Jurkat, Clone E6-1 (cell line): Measurements from ENCODE around the gene LECT2. TPM values are rescaled to one million over a fixed set of nuclear protein-coding genes. Genes with fewer than 3 reads are reported as not detected.

Experiments
- DNase-seq: peaks from one replicate; pipeline ENCODE4 v3.0.0-alpha.2; 2011; ENCODE audit warnings: low read depth, low spot score
- H3K4me3 ChIP-seq: 2 replicates; pipeline ENCODE4 v1.5.1; 2011; ENCODE audit warnings: mild to moderate bottlenecking, low read length, control low read depth, moderate library complexity
- polyA plus RNA-seq: library from polyadenylated mRNA; unstranded; fragments of >200 nt; gene quantifications from one replicate; pipeline ENCODE4 v1.2.1, GENCODE V29; 2012; ENCODE audit warnings: missing spikeins; ENCODE audit not compliant: insufficient read length, insufficient read depth

The LECT2 gene
- not detected for polyA plus RNA-seq

GRCh38 chr5:135954899-135955298 is at the start of gene LECT2:
LECT2 (minus strand) TSS chr5:135954983; CDS start chr5:135954833, 150 bp downstream.
- no peak within 1 kb of the TSS for H3K4me3 ChIP-seq
- no peak for DNase-seq

GRCh38 chr5:136004436-136004835 is 49.7 kb upstream of the LECT2 start:
- DNase-seq: no peak
- no peak overlapping the region for H3K4me3 ChIP-seq

- no peak for DNase-seq
- H3K4me3 ChIP-seq: no peak overlapping the region
Observed at GRCh38 chr5:136001466-136001981, 46.7 kb upstream of the LECT2 start.

- no peak for DNase-seq
- no peak overlapping the region for H3K4me3 ChIP-seq
Observed at GRCh38 chr5:136000932-136001331, 46.1 kb upstream of the LECT2 start.

GRCh38 chr5:136000147-136000546 is 45.4 kb upstream of the LECT2 start:
- no peak for DNase-seq
- no peak overlapping the region for H3K4me3 ChIP-seq

GRCh38 chr5:135999406-136000139 is 44.8 kb upstream of the LECT2 start:
- DNase-seq: no peak
- no peak overlapping the region for H3K4me3 ChIP-seq

- DNase-seq: no peak
- H3K4me3 ChIP-seq: no peak overlapping the region
Observed at GRCh38 chr5:135998889-135999288, 44.1 kb upstream of the LECT2 start.

GRCh38 chr5:135997673-135998335 is 43.0 kb upstream of the LECT2 start:
- H3K4me3 ChIP-seq: no peak overlapping the region
- DNase-seq: no peak

- no peak for DNase-seq
- no peak overlapping the region for H3K4me3 ChIP-seq
Observed at GRCh38 chr5:135996611-135997010, 41.8 kb upstream of the LECT2 start.

- DNase-seq: no peak
- H3K4me3 ChIP-seq: no peak overlapping the region
Observed at GRCh38 chr5:135995976-135996375, 41.2 kb upstream of the LECT2 start.

- no peak for DNase-seq
- H3K4me3 ChIP-seq: no peak overlapping the region
Observed at GRCh38 chr5:135993880-135994636, 39.3 kb upstream of the LECT2 start.

GRCh38 chr5:135993335-135993879 is 38.6 kb upstream of the LECT2 start:
- DNase-seq: no peak
- H3K4me3 ChIP-seq: no peak overlapping the region

- no peak for DNase-seq
- H3K4me3 ChIP-seq: no peak overlapping the region
Observed at GRCh38 chr5:135991429-135991828, 36.6 kb upstream of the LECT2 start.

GRCh38 chr5:135990528-135991255 is 35.9 kb upstream of the LECT2 start:
- DNase-seq: no peak
- no peak overlapping the region for H3K4me3 ChIP-seq

- no peak overlapping the region for H3K4me3 ChIP-seq
- no peak for DNase-seq
Observed at GRCh38 chr5:135989686-135990085, 34.9 kb upstream of the LECT2 start.

- no peak overlapping the region for H3K4me3 ChIP-seq
- no peak for DNase-seq
Observed at GRCh38 chr5:135988546-135988945, 33.8 kb upstream of the LECT2 start.

- DNase-seq: no peak
- H3K4me3 ChIP-seq: no peak overlapping the region
Observed at GRCh38 chr5:135986891-135987401, 32.2 kb upstream of the LECT2 start.

- H3K4me3 ChIP-seq: no peak overlapping the region
- no peak for DNase-seq
Observed at GRCh38 chr5:135986401-135986800, 31.6 kb upstream of the LECT2 start.

- no peak for DNase-seq
- H3K4me3 ChIP-seq: no peak overlapping the region
Observed at GRCh38 chr5:135985951-135986350, 31.2 kb upstream of the LECT2 start.
